ENCODE data around the gene ADAP1.
"Not testable (repeated sequence)": the region's sequence is repeated elsewhere in the genome, so short reads cannot be mapped to it uniquely, and the experiment has no call there.

Gene ADAP1

DNA sequence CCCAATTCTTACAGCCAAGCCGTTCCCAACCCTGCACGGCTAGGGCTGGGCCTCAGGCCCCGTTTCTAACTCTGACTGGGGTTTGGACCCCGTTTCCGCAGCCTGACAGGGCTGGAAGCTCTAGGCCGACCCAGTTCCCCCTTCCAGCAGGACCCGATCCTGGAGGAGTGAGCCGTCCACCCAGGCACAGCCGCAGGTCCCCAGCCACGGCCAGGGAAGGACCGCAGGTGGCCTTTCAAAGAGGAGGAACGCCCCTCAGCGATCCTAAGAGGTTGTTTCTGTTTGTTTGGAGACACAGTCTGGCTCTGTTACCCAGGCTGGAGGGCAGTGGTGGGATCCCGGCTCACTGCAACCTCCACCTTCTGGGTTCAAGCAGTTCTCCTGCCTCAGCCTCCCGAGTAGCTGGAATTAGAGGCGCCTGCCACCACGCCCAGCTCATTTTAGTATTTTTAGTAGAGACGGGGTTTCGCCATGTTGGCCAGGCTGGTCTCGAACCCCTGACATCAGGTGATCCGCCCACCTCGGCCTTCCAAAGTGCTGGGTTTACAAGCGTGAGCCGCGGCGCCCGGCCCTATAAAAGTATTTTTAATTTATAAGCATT is 78.9 kb downstream of the ADAP1 start:
- DNase-seq, result no peak

- no peak for DNase-seq
Observed at GRCh38 chr7:875051-875450, 79.4 kb downstream of the ADAP1 start.

DNA sequence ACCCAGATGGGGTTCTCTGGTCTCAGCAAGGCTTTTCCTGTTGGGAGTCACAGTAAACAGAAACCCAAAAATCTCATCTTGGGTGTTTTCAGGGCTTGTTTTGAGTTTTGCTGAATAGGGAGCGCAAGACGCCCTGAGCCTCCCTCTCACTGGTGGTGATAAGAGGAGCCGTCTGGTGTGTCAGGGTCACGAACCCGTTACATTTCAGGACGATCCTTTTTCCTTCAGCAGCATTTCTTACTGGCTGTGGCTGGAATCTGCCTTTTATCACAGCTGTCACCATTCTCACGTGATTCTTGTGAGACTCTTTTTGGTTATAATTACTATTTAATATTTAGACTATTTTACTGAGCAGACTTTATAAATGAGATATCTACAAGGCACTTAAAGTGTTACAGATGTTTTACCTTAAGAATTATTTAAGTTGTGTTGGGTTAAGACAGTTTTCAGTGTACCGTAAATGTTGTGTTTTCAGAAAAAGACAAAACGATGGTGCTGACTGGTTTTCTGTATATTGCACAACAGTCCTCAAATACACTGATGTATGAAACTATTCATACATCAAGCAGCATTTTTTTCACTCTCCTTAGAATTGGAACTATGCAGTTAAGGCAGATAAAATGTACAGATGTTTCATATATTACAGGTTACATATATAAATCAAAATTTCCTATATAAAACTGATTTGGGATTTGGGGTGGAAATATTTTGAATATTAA is 80.3 kb downstream of the ADAP1 start:
- no peak for DNase-seq

- DNase-seq, result peak; percentile 78
Observed at GRCh38 chr7:873367-874002, 81.0 kb downstream of the ADAP1 start.

DNA sequence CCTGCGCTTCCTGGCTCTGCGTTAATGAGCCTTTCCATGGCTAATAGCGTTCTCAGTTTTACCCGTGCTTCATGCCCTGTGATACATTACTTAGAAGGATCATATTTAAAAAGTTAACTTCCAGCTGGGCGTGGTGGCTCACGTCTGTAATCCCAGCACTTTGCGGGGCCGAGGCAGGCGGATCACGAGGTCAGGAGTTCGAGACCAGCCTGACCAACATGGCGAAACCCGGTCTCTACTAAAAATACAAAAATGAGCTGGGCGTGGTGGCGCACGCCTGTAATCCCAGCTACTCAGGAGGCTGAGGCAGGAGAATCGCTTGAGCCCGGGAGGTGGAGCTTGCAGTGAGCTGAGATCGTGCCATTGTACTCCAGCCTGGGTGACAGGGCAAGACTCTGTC is 81.8 kb downstream of the ADAP1 start:
- not testable (repeated sequence) for DNase-seq

- no peak for DNase-seq
Observed at GRCh38 chr7:871900-872537, 82.5 kb downstream of the ADAP1 start.

DNA sequence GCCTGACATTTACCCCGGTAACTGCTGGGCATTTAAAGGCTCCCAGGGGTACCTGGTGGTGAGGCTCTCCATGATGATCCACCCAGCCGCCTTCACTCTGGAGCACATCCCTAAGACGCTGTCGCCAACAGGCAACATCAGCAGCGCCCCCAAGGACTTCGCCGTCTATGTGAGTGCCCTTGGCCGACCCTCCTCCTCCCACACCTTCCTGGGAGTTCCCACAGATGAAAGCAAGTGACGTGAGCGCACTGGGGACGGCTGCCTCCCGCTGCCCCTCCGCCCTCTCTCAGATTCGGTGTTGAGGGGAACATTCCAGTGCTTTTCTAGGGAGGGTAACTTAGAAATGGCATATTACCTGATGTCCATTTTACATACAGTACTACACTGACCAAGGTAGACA is 85.1 kb downstream of the ADAP1 start:
- DNase-seq, result no peak

DNA sequence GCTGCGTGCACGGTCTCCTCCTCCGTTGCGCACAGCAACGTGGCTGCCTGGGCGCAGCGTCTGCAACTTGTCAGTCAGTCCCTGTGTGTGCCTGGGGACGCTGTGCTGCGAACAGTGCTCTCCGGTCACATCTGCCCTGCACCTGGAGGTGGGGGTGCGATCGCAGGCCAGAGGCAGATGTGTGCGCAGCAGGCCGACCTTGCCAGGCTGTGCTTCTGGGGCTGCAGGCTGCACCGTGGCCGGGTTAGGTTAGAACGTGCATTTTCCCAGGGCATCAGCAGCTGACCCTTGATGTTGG is 86.3 kb downstream of the ADAP1 start:
- DNase-seq, result no peak

DNA sequence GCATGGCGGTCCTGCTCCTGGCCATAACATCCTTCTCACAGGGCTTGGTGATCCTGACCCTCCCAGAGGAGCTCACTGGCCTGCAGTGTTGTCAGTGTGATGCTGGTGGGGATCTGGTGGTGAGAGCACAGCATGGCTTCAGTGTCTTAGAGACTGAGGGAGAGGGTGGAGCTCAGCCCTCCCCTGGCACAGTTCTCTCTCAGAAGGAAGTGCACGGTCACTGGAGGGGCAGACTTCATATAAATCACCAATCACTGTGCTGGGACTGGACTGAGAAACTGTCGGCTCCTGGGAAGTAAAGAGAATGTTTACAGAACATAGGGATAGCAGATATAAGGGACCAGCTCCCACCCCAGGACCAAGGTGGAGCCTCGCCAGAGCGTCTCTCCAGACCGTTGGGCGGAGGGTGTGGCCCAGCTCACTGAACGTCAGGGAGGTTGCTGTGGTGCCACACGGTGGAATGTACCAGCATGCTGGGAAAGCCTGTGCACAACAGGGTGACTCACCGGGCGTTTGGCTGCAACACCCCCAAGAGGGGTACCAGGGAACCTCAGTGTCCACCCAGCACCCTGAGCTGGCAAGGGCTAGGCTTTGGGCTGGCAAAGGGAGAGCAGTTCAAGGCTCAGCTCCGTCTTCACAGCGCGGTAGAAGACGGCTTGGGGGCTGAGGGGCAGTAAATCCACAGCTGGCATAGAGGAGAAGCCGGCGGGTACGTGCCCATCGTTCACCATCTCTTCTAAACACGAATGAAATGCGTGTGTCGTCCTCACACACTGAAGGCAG is 86.9 kb downstream of the ADAP1 start:
- no peak for DNase-seq

- no peak for DNase-seq
Observed at GRCh38 chr7:867001-867405, 87.5 kb downstream of the ADAP1 start.

GRCh38 chr7:865921-866320 is 88.6 kb downstream of the ADAP1 start:
- no peak for DNase-seq

DNA sequence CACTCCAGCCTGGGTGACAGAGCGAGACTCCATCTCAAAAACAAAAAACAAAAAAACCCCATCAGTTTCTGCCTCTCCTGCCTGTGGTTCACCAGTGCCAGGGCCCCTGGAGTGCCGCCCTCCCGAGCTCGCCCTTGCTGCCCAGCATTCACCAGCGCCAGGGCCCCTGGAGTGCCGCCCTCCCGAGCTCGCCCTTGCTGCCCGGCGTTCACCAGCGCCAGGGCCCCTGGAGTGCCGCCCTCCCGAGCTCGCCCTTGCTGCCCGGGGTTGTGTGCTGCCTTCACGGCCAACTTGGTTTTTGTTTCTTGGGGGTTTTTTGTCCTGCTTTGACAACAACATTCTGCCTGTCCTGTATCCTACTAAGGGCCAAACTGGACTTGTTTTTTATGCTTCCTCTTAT is 91.4 kb downstream of the ADAP1 start:
- DNase-seq, result no peak

GRCh38 chr7:862157-862556 is 92.3 kb downstream of the ADAP1 start:
- DNase-seq, result no peak

GRCh38 chr7:861222-861621 is 93.3 kb downstream of the ADAP1 start:
- DNase-seq, result no peak

- DNase-seq, result no peak
Observed at GRCh38 chr7:860149-860548, 94.3 kb downstream of the ADAP1 start.

- DNase-seq, result no peak
Observed at GRCh38 chr7:859359-860030, 95.0 kb downstream of the ADAP1 start.

DNA sequence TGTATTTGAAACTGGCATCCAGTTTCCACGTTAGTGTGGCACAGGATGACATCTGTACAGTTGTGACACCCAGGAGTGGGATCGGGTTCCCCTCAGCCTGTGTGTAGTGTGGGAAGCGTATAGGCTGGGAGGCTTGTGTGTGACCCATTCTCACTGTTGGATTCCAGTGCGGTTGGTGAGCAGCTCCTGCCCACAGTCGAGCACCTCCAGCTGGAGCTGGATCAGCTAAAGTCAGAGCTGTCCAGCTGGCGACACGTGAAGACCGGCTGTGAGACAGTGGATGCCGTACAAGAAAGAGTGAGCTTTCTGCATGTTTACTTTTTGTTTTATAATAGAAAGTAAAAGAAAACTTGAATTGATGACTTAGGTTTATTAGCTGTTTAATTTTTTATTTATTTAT is 96.8 kb downstream of the ADAP1 start:
- DNase-seq, result no peak

DNA sequence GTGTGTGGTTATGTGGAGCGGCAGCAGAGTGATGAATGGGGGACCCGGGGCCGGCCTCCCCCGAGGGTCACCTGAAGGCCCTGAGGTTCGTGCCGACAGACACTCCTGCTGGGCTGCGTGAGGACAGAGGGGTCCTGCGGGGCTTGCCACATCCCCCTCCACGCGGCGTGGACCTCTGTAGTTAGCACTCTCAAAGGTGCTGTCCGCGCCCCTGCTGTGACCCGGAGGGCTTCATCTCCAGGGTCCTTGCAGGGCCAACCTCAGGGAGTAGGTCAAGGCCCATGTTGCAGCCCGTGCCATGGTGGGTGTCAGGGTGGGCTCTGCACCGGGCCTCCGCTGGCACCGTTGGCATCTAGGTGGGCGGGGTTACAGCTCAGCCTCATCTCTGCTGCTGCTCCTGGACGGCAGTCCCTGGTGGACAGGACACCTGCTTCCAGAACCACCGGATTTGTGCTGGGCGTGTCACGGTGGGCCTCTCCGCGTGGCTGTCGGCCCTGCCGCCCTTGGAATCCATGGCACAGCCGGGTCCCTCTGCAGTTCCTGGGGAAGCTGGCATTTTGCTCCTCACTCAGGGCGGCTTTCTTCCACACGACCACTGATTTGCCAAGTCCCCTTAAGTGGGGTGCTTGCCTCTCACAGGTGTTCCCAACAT is 97.9 kb downstream of the ADAP1 start:
- no peak for DNase-seq

DNA sequence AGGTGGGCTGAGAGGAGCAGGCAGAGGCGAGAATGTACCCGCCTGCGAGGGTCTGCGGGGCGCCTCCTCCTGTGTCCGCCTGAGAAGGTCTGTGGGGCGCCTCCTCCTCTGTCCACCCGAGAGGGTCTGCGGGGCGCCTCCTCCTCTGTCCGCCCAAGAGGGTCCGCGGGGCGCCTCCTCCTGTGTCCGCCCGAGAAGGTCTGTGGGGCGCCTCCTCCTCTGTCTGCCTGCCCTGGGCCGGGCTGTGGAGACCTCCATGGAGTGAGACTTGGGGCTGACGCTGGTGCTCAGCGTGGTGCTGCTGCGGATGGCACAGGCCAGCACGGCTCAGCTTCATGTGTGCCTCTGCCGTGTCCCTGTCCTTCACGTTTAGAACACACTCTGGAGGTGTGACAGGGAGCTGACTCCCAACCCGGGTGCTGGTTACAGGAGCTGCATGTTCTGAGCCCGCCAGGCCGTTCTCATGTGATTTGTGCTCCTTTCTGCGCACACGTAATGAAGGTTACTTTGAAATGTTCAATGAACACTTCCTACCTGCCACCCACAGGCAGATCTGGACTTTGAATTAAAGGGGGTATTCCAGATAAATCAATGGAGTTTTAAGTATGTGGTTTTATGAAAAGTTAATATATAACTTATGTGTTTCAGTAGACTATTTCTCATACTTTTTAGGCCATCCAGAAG is 98.7 kb downstream of the ADAP1 start:
- DNase-seq, result no peak

- DNase-seq, result no peak
Observed at GRCh38 chr7:854118-854775, 100.2 kb downstream of the ADAP1 start.
